Heart left ventricle (tissue), 16 donors: ENCODE data around the gene PTPN1. TPM values are rescaled to one million over a fixed set of nuclear protein-coding genes. Genes with fewer than 3 reads are reported as not detected.

Experiments used
- ATAC-seq, 4 donors: fragments of 200-7000 bp; cut with Tn5 transposase; one replicate each; pipeline ENCODE4 v1.9.1; 2020 to 2022; ENCODE audit warnings: moderate library complexity in 4 of 4, mild to moderate bottlenecking in 3 of 4, moderate number of reproducible peaks in 1 of 4
- DNase-seq, 5 donors: peaks; one replicate each; pipeline ENCODE4 v3.0.0-alpha.2; 2020
- H3K27ac ChIP-seq, 12 donors: fragments of 200-600 bp; sonication (generic) in 4 of 12; one replicate each; pipeline versions ENCODE4 v1.5.0 to v1.8.0; 2016 to 2022; ENCODE audit warnings: mild to moderate bottlenecking in 2 of 12
- H3K27me3 ChIP-seq, 9 donors: fragments of 200-600 bp; sonication (generic) in 2 of 9; one replicate each; pipeline versions ENCODE4 v1.5.1 to v1.8.0; 2016 to 2022; ENCODE audit warnings: mild to moderate bottlenecking in 3 of 9
- H3K36me3 ChIP-seq, 9 donors: fragments of 200-600 bp; sonication (generic) in 2 of 9; one replicate each; pipeline versions ENCODE4 v1.5.0 to v1.8.0; 2018 to 2022; ENCODE audit warnings: mild to moderate bottlenecking in 2 of 9
- H3K4me1 ChIP-seq, 12 donors: fragments of 200-600 bp; sonication (generic) in 4 of 12; one replicate each; pipeline versions ENCODE4 v1.5.0 to v1.8.0; 2016 to 2022; ENCODE audit warnings: mild to moderate bottlenecking in 3 of 12
- H3K4me3 ChIP-seq, 12 donors: fragments of 200-600 bp; sonication (generic) in 4 of 12; one replicate each; pipeline versions ENCODE4 v1.5.0 to v1.8.0; 2017 to 2022; ENCODE audit warnings: mild to moderate bottlenecking in 9 of 12, moderate library complexity in 4 of 12
- H3K9me3 ChIP-seq, 12 donors: fragments of 200-600 bp; sonication (generic) in 4 of 12; one replicate each; pipeline versions ENCODE4 v1.5.0 to v1.8.0; 2016 to 2022; ENCODE audit warnings: mild to moderate bottlenecking in 1 of 12
- POLR2A ChIP-seq, 2 donors: fragments of 450-650 bp; IDR thresholded peaks; one replicate each; pipeline ENCODE4 v1.6.1; 2017; ENCODE audit warnings: antibody characterized with exemption in 2 of 2, mild to moderate bottlenecking in 2 of 2, moderate library complexity in 2 of 2
- WGBS, 4 donors: extraction: QIAGEN DNeasy Blood & Tissue Kit in 2 of 4; methylation state at CpG; one replicate each; pipeline versions ENCODE4 v1.1.5 to v1.1.7; 2013 to 2018; 5-methylcytosine and 5-hydroxymethylcytosine counted together
- intact Hi-C, 10 donors: fragments of 100-400 bp; cut with DNase I; formaldehyde crosslinking; loops; one replicate each; pipeline versions ENCODE4 v1.11.1 to v1.14.2; 2022
- polyA plus RNA-seq, 2 donors: library from polyadenylated mRNA; stranded (reverse); fragments of 200-250 nt; gene quantifications; one replicate each; pipeline ENCODE4 v1.2.3, GENCODE V29; 2013
- total RNA-seq, 9 donors: library from RNA; depleted of rRNA in 2 of 9; stranded (reverse); fragments of >200 nt in 2 of 9; fragmentation: NEBNext Ultra II Directional in 3 of 9; extraction: Animal tissue kit (Norgen Biotek cat#: 25700) in 3 of 9; gene quantifications; one replicate each; pipeline versions ENCODE4 v1.1.0 to v1.2.4, GENCODE V29; 2016 to 2023
- TF ChIP-seq, protein P1 (sequence below), 12 donors: fragments of 200-600 bp; sonication (generic) in 4 of 12; IDR thresholded peaks; one replicate each; pipeline versions ENCODE4 v1.5.0 to v1.8.0; 2018 to 2022; ENCODE audit warnings: antibody characterized with exemption in 12 of 12, mild to moderate bottlenecking in 5 of 12
- donor health status: ischemic (EF 13 %, LVEDD 7.1; RV severe dilation, severe dysfunction).
- donor health status: healthy with polysubstance abuse.
- donor health status: DM: no; HTN: yes; CAD: no.
- donor health status: DM: no; HTN: no; CAD: no.
- donor health status: ischemic (EF 25% LVEDD 6.9; RV normal size, moderate dysfunction).
- donor health status: ischemic (EF 25% LVEDD 5.7; RV mildly dilated, moderate dysfunction).
- donor health status: healthy.
- donor health status: DM: yes; HTN: yes; CAD: no.
- donor health status: ischemic (EF 35%, LVEDD 5.7; RV mildly dilated, moderate dysfunction).
- donor health status: nonischemic (EF 11% LVEDD 7.7; RV severe dilation, severe dysfunction).
- donor health status: DM: yes; HTN: yes; CAD: no.
- donor health status: PGD.
- donor health status: ischemic (EF 29% LVEDD 5.4; RV normal size, mild dysfunction).
- donor health status: nonischemic (EF 23%, LVEDD 6.1; RV moderate dilation, normal function).

Gene PTPN1
- total and polyA plus RNA-seq, 11 donors, result 18.5 to 93.8 (median 32.0) TPM

GRCh38 chr20:50550531-50550930 is 40.3 kb downstream of the PTPN1 start:
- DNase-seq (no peak), ATAC-seq (no peak)
- H3K27ac ChIP-seq, result peak overlapping the region in 2 of 12 donors; percentile 6 to 46
- 88 to 97% (median 93%) methylated on average over 2 of the region's 2 CpGs for WGBS, 4 donors
- H3K9me3 ChIP-seq, result no peaks in the 10 kb centered on the region
- H3K4me3 ChIP-seq, result no peak overlapping the region
- peaks cover 0 to 23% (median 6%) of the 10 kb centered on the region in 9 donors for H3K36me3 ChIP-seq
- no peaks in the 10 kb centered on the region for H3K27me3 ChIP-seq
- H3K4me1 ChIP-seq, result peaks cover 0 to 78% (median 25%) of the 10 kb centered on the region in 12 donors
- TF ChIP-seq POLR2A (IDR thresholded peaks at IDR 0.05), result no peak
- TF ChIP-seq, protein P1, sequence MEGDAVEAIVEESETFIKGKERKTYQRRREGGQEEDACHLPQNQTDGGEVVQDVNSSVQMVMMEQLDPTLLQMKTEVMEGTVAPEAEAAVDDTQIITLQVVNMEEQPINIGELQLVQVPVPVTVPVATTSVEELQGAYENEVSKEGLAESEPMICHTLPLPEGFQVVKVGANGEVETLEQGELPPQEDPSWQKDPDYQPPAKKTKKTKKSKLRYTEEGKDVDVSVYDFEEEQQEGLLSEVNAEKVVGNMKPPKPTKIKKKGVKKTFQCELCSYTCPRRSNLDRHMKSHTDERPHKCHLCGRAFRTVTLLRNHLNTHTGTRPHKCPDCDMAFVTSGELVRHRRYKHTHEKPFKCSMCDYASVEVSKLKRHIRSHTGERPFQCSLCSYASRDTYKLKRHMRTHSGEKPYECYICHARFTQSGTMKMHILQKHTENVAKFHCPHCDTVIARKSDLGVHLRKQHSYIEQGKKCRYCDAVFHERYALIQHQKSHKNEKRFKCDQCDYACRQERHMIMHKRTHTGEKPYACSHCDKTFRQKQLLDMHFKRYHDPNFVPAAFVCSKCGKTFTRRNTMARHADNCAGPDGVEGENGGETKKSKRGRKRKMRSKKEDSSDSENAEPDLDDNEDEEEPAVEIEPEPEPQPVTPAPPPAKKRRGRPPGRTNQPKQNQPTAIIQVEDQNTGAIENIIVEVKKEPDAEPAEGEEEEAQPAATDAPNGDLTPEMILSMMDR (IDR thresholded peaks at IDR 0.05), result no peak
- intact Hi-C loops, result no loop called here

GRCh38 chr20:50551288-50551687 is 41.1 kb downstream of the PTPN1 start:
- H3K9me3 ChIP-seq, result no peaks in the 10 kb centered on the region
- peaks cover 0 to 23% (median 6%) of the 10 kb centered on the region in 9 donors for H3K36me3 ChIP-seq
- intact Hi-C loops, result no loop called here
- H3K4me3 ChIP-seq, result no peak overlapping the region
- no peak for TF ChIP-seq POLR2A (IDR thresholded peaks at IDR 0.05)
- TF ChIP-seq, protein P1 (IDR thresholded peaks at IDR 0.05), result no peak
- H3K4me1 ChIP-seq, result peaks cover 0 to 71% (median 26%) of the 10 kb centered on the region in 12 donors
- 95 to 99% (median 97%) methylated on average over 4 of the region's 4 CpGs for WGBS, 4 donors
- H3K27me3 ChIP-seq, result no peaks in the 10 kb centered on the region
- H3K27ac ChIP-seq, result no peak overlapping the region
- ATAC-seq (no peak), DNase-seq (no peak)

DNA sequence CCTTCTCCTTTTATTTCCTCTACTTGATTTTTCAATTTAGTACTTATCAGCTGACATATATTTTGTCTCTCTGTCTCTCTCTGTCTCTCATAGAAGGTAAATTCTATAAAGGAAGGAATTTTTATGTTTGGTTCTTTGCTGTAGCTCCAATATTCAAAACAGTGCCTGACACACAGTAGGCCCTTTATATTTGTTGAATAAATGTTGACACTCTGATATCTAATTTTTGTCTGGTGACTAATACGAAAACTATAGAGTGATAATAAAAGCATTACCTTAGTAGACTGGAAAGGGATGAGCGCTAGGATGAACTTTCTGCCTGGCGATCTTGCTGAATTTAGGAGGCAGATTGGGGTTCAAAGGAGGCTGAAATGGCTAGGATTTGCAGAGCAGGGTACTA is 42.8 kb downstream of the PTPN1 start:
- Histone ChIP-seq H3K4me3 (no peak overlapping the region), H3K9me3 (no peaks in the 10 kb centered on the region), H3K4me1 (peaks cover 0 to 54% (median 17%) of the 10 kb centered on the region in 12 donors), H3K27ac (no peak overlapping the region), H3K27me3 (no peaks in the 10 kb centered on the region), H3K36me3 (peaks cover 0 to 23% (median 6%) of the 10 kb centered on the region in 9 donors)
- 94 to 99% (median 96%) methylated on average over 3 of the region's 3 CpGs for WGBS, 4 donors
- intact Hi-C loops, result no loop called here
- TF ChIP-seq POLR2A (IDR thresholded peaks at IDR 0.05), result no peak
- TF ChIP-seq, protein P1 (IDR thresholded peaks at IDR 0.05), result no peak
- DNase-seq (no peak), ATAC-seq (no peak)

- Histone ChIP-seq H3K36me3 (peaks cover 0 to 9% (median 0%) of the 10 kb centered on the region in 9 donors), H3K4me3 (no peak overlapping the region), H3K27me3 (no peaks in the 10 kb centered on the region), H3K27ac (no peak overlapping the region), H3K4me1 (peaks cover 0 to 42% (median 14%) of the 10 kb centered on the region in 12 donors), H3K9me3 (no peaks in the 10 kb centered on the region)
- ATAC-seq, result no peak
- DNase-seq, result no peak
- 95 to 98% (median 97%) methylated on average over 4 of the region's 4 CpGs for WGBS, 4 donors
- intact Hi-C loops, result no loop called here
- TF ChIP-seq, protein P1 (IDR thresholded peaks at IDR 0.05), result no peak
- no peak for TF ChIP-seq POLR2A (IDR thresholded peaks at IDR 0.05)
Observed at GRCh38 chr20:50554694-50555579, 44.8 kb downstream of the PTPN1 start.
